Hepatocyte (in vitro differentiated cells): ENCODE results near the gene UGT1A4. TPM values are rescaled to one million over a fixed set of nuclear protein-coding genes. Genes with fewer than 3 reads are reported as not detected.
"Not testable (repeated sequence)": the region's sequence is repeated elsewhere in the genome, so short reads cannot be mapped to it uniquely, and the experiment has no call there.

Experiments used
- DNase-seq: peaks from one replicate; pipeline ENCODE4 v3.0.0-alpha.2; 2016; ENCODE audit warnings: low spot score
- H2AFZ ChIP-seq: fragments of 200-600 bp; sonication (generic); 2 replicates; pipeline ENCODE4 v1.6.0; 2016; ENCODE audit warnings: antibody characterized with exemption, mild to moderate bottlenecking
- H3K27ac ChIP-seq: fragments of 200-600 bp; sonication (generic); 2 replicates; pipeline ENCODE4 v1.5.1; 2016; ENCODE audit warnings: mild to moderate bottlenecking
- H3K27me3 ChIP-seq: fragments of 200-600 bp; sonication (generic); 2 replicates; pipeline ENCODE4 v1.6.1; 2016
- H3K36me3 ChIP-seq: fragments of 200-600 bp; sonication (generic); replicated peaks from 2 replicates; pipeline ENCODE4 v1.5.1; 2016; ENCODE audit warnings: low read depth; ENCODE audit not compliant: insufficient read depth
- H3K4me1 ChIP-seq: fragments of 200-600 bp; sonication (generic); 2 replicates; pipeline ENCODE4 v1.5.1; 2016; ENCODE audit warnings: mild to moderate bottlenecking, moderate library complexity; ENCODE audit not compliant: insufficient read depth
- H3K4me2 ChIP-seq: fragments of 200-600 bp; sonication (generic); 2 replicates; pipeline ENCODE4 v1.6.0; 2016
- H3K4me3 ChIP-seq: fragments of 200-600 bp; sonication (generic); 2 replicates; pipeline ENCODE4 v1.5.1; 2016; ENCODE audit warnings: mild to moderate bottlenecking
- H3K79me2 ChIP-seq: fragments of 200-600 bp; sonication (generic); 2 replicates; pipeline ENCODE4 v1.6.0; 2017; ENCODE audit warnings: mild to moderate bottlenecking
- H3K9me2 ChIP-seq: fragments of 200-600 bp; sonication (generic); replicated peaks from 2 replicates; pipeline ENCODE4 v1.6.0; 2017; ENCODE audit warnings: mild to moderate bottlenecking; ENCODE audit not compliant: insufficient read depth
- H3K9me3 ChIP-seq: fragments of 200-600 bp; sonication (generic); 2 replicates; pipeline ENCODE4 v1.5.1; 2016; ENCODE audit warnings: low read depth, mild to moderate bottlenecking
- H4K20me1 ChIP-seq: fragments of 200-600 bp; sonication (generic); 2 replicates; pipeline ENCODE4 v1.6.0; 2016; ENCODE audit warnings: mild to moderate bottlenecking; ENCODE audit not compliant: insufficient read depth, poor library complexity, severe bottlenecking
- CTCF ChIP-seq: fragments of 200-600 bp; sonication (generic); IDR thresholded peaks from 2 replicates; pipeline ENCODE4 v1.5.1; 2016; ENCODE audit warnings: antibody characterized with exemption, mild to moderate bottlenecking; ENCODE audit not compliant: poor library complexity
- EZH2 ChIP-seq: fragments of 200-600 bp; sonication (generic); IDR thresholded peaks from 2 replicates; pipeline ENCODE4 v1.6.1; 2016; ENCODE audit warnings: antibody characterized with exemption, mild to moderate bottlenecking, borderline replicate concordance
- EZH2phosphoT487 ChIP-seq: fragments of 200-600 bp; sonication (generic); IDR thresholded peaks from one replicate; pipeline ENCODE4 v1.6.1; 2018; ENCODE audit warnings: antibody characterized with exemption, mild to moderate bottlenecking, low read depth, moderate library complexity; ENCODE audit not compliant: unreplicated experiment, severe bottlenecking
- WGBS: methylation state at CpG from one replicate; pipeline ENCODE4 v1.1.6; 2016; ENCODE audit warnings: low lambda C conversion rate; ENCODE audit errors: missing lambda C conversion rate; 5-methylcytosine and 5-hydroxymethylcytosine counted together
- polyA plus RNA-seq: library from polyadenylated mRNA; unstranded; fragments of >200 nt; fragmentation: Nextera tagmentation; extraction: Ambion mirVana; gene quantifications from 2 replicates; pipeline ENCODE4 v1.2.1, GENCODE V29; 2016
- total RNA-seq: library from RNA; depleted of rRNA; stranded (reverse); fragments of >200 nt; gene quantifications from 2 replicates; pipeline ENCODE4 v1.2.3, GENCODE V29; 2014

UGT1A4 gene
- total and polyA plus RNA-seq, 2 experiments from 2014 or later = not detected

- Histone ChIP-seq H3K4me3 (no peak overlapping the region), H3K27ac (peak overlapping the region; percentile 67), H3K79me2 (no peaks in the 10 kb centered on the region), H3K9me3 (no peaks in the 10 kb centered on the region), H3K27me3 (no peaks in the 10 kb centered on the region), H2AFZ (no peak overlapping the region), H3K4me1 (peaks cover 3% of the 10 kb centered on the region), H3K9me2 (no peaks in the 10 kb centered on the region), H3K4me2 (no peak overlapping the region), H4K20me1 (no peaks in the 10 kb centered on the region), H3K36me3 (no peaks in the 10 kb centered on the region)
- DNase-seq = peak; percentile 42
- 13% methylated on average over 1 of the region's 1 CpG for WGBS
- TF ChIP-seq CTCF (no peak), EZH2phosphoT487 (no peak), EZH2 (no peak)
Measured at GRCh38 chr2:233700028-233700635, 18.4 kb upstream of the UGT1A4 start.

DNA sequence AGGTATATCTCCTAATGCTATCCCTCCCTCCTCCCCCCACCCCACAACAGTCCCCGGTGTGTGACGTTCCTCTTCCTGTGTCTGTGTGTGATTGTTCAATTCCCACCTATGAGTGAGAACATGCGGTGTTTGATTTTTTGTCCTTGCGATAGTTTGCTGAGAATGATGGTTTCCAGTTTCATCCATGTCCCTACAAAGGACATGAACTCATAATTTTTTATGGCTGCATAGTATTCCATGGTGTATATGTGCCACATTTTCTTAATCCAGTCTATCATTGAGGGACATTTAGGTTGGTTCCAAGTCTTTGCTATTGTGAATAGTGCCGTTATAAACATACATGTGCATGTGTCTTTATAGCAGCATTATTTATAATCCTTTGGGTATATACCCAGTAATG, 17.7 kb upstream of the UGT1A4 start:
- H3K27ac ChIP-seq = not testable (repeated sequence)

GRCh38 chr2:233702238-233702637, 16.3 kb upstream of the UGT1A4 start:
- no peak overlapping the region for H3K27ac ChIP-seq
- DNase-seq = no peak
- no peak overlapping the region for H3K4me3 ChIP-seq
- no peaks in the 10 kb centered on the region for H3K9me2 ChIP-seq
- no peaks in the 10 kb centered on the region for H3K79me2 ChIP-seq
- no peaks in the 10 kb centered on the region for H3K27me3 ChIP-seq
- no peak overlapping the region for H3K4me2 ChIP-seq
- H3K9me3 ChIP-seq = no peaks in the 10 kb centered on the region
- H3K4me1 ChIP-seq = peaks cover 3% of the 10 kb centered on the region
- H3K36me3 ChIP-seq = no peaks in the 10 kb centered on the region
- no peaks in the 10 kb centered on the region for H4K20me1 ChIP-seq
- 41% methylated on average over 3 of the region's 3 CpGs for WGBS
- TF ChIP-seq EZH2phosphoT487 (no peak), EZH2 (no peak)
- H2AFZ ChIP-seq = no peak overlapping the region

More for the DNA sequence above, 17.7 kb upstream of the UGT1A4 start:
- H3K9me2 ChIP-seq, H3K27me3 ChIP-seq, H4K20me1 ChIP-seq, H3K4me1 ChIP-seq, H3K4me3 ChIP-seq, H2AFZ ChIP-seq, H3K9me3 ChIP-seq, H3K4me2 ChIP-seq, H3K79me2 ChIP-seq, DNase-seq, H3K36me3 ChIP-seq: not testable (repeated sequence)
- 92% methylated on average over 5 of the region's 5 CpGs for WGBS

DNA sequence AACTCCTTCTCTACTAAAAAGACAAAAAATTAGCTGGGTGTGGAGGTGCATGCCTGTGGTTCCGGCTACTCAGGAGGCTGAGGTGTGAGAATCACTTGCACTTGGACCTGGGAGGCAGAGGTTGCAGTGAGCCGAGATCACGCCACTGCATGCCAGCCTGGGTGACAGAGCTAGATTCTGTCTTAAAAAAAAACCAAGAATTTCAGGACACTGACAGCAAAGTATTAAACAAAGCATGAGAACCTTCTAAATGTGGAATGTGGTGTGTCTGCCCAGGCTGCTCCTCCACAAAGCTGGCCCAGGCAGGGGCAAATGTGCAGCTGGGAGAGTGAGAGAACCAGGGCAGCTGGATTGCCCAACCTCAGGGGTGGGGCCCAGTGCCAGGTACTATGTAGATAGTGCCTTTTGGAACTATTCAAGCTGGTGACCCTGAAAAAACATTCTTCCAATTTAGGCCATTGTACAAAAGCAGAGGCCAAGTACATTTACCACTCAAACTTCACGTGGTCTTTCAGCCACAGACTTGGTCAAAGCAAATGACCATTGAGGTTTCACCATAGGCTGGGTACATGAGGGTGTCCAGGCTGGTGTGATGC, 12.5 kb upstream of the UGT1A4 start:
- Histone ChIP-seq H3K27ac (no peak overlapping the region), H3K36me3 (no peaks in the 10 kb centered on the region), H3K79me2 (no peaks in the 10 kb centered on the region), H4K20me1 (no peaks in the 10 kb centered on the region), H3K27me3 (no peaks in the 10 kb centered on the region), H3K4me2 (no peak overlapping the region), H3K4me3 (no peak overlapping the region), H2AFZ (no peak overlapping the region), H3K4me1 (no peaks in the 10 kb centered on the region), H3K9me2 (no peaks in the 10 kb centered on the region), H3K9me3 (no peaks in the 10 kb centered on the region)
- DNase-seq = no peak
- 80% methylated on average over 4 of the region's 4 CpGs for WGBS
- no peak for TF ChIP-seq EZH2

- Histone ChIP-seq H3K27ac (no peak overlapping the region), H3K79me2 (no peaks in the 10 kb centered on the region), H3K27me3 (no peaks in the 10 kb centered on the region), H3K4me3 (no peak overlapping the region), H3K9me3 (no peaks in the 10 kb centered on the region), H3K36me3 (no peaks in the 10 kb centered on the region), H3K4me1 (no peaks in the 10 kb centered on the region), H3K9me2 (no peaks in the 10 kb centered on the region), H4K20me1 (no peaks in the 10 kb centered on the region), H2AFZ (no peak overlapping the region), H3K4me2 (no peak overlapping the region)
- 82% methylated on average over 1 of the region's 1 CpG for WGBS
- TF ChIP-seq EZH2phosphoT487 (no peak), EZH2 (no peak), CTCF (no peak)
- no peak for DNase-seq
Measured at GRCh38 chr2:233706720-233707119, 11.8 kb upstream of the UGT1A4 start.
